ENCODE results near the gene TRIM13. TPM values are rescaled to one million over a fixed set of nuclear protein-coding genes. Genes with fewer than 3 reads are reported as not detected.

The TRIM13 gene
- total RNA-seq, 1 experiment from 2014 or later = 45.4 TPM

- H3K4me1 Mint-ChIP-seq = peaks cover 26 to 27% of the 10 kb centered on the region in 2 experiments
- H2BK5ac ChIP-seq (ENCODE audit: insufficient read length, low read length) = no peak overlapping the region
- H3K56ac ChIP-seq (ENCODE audit: insufficient read length, low read depth, low read length) = no peak overlapping the region
- no CpG with 5 or more reads among the region's 14 CpGs for WGBS (ENCODE audit: extremely low coverage, insufficient read length, low lambda C conversion rate)
- H3K23me2 ChIP-seq (ENCODE audit: insufficient read length, low read depth, low read length, poor library complexity, severe bottlenecking) = peaks cover 14% of the 10 kb centered on the region
- no peak overlapping the region for H2AFZ ChIP-seq (ENCODE audit: low read length)
- no peak overlapping the region for H2BK120ac ChIP-seq (ENCODE audit: low read depth, low read length, poor library complexity, severe bottlenecking)
- no peaks in the 10 kb centered on the region; a peak in 1 of 5 replicates for H3K9me3 Mint-ChIP-seq
- H3K9ac ChIP-seq (ENCODE audit: extremely low read depth, insufficient read length, low read length) = no peak overlapping the region
- no peak overlapping the region for H3K4ac ChIP-seq (ENCODE audit: low read depth, low read length)
- DNase-seq = no peak
- H3K27me3 Mint-ChIP-seq (ENCODE audit: low read depth) = peaks cover 4% of the 10 kb centered on the region
- H3K27me3 ChIP-seq (ENCODE audit: insufficient read depth, low read length) = no peaks in the 10 kb centered on the region
- H2BK15ac ChIP-seq (ENCODE audit: low read depth, low read length) = no peak overlapping the region
- no peak overlapping the region for H3K27ac ChIP-seq (ENCODE audit: insufficient read length, low read depth, low read length)
- no peak overlapping the region for H3K14ac ChIP-seq (ENCODE audit: insufficient read depth, low read length)
- H4K91ac ChIP-seq (ENCODE audit: insufficient read length, low read depth, low read length) = no peak overlapping the region
- no peak overlapping the region for H3K27ac Mint-ChIP-seq
- no peak overlapping the region for H4K8ac ChIP-seq (replicated peaks; ENCODE audit: insufficient read length, low read depth, low read length)
- no peak overlapping the region for H2BK20ac ChIP-seq (ENCODE audit: low read depth, low read length, poor library complexity, severe bottlenecking)
- H3K36me3 Mint-ChIP-seq (ENCODE audit: insufficient read depth in 1 of 3, low read depth in 3 of 3) = peaks cover 12 to 25% (median 15%) of the 10 kb centered on the region in 3 experiments; a peak in 6 of 7 replicates
- peak overlapping the region; percentile 71 to 80 for H3K4me3 Mint-ChIP-seq
- H3K9me3 ChIP-seq (ENCODE audit: control insufficient read depth, low read depth, low read length) = no peaks in the 10 kb centered on the region
- H3K18ac ChIP-seq (ENCODE audit: insufficient read length, low read depth, low read length) = no peak overlapping the region
- no peaks in the 10 kb centered on the region; the same call in 1 of the 2 replicates for H3K4me1 ChIP-seq (ENCODE audit: insufficient read depth, low read length)
- peaks cover 2% of the 10 kb centered on the region; the same call in 1 of the 2 replicates for H3K79me2 ChIP-seq (ENCODE audit: insufficient read depth, low read length)
- TF ChIP-seq CTCF (conservative IDR thresholded peaks at IDR 0.05) = no peak
- H4K20me1 ChIP-seq (ENCODE audit: control insufficient read depth, insufficient read depth, insufficient read length) = no peaks in the 10 kb centered on the region
- no peak overlapping the region for H3T11ph ChIP-seq (ENCODE audit: low read length)
- H4K5ac ChIP-seq (ENCODE audit: insufficient read length, low read depth, low read length) = no peak overlapping the region
- H2BK12ac ChIP-seq (ENCODE audit: insufficient read length, low read depth, low read length) = no peak overlapping the region
- no peak overlapping the region for H3K23ac ChIP-seq (ENCODE audit: insufficient read length, low read depth, low read length)
- H3K4me2 ChIP-seq (ENCODE audit: insufficient read depth, insufficient read length, low read length) = peak overlapping the region; percentile 88
- H2AK5ac ChIP-seq (ENCODE audit: insufficient read length, low read length) = no peak overlapping the region
- no peaks in the 10 kb centered on the region for H3K79me1 ChIP-seq (ENCODE audit: insufficient read depth, low read depth, low read length, poor library complexity, severe bottlenecking)
Observed at GRCh38 chr13:49995625-49996101, 1.2 kb upstream of the TRIM13 start.
